Colonic mucosa (tissue), 4 donors: ENCODE data around the gene ATXN7L1. TPM values are rescaled to one million over a fixed set of nuclear protein-coding genes. Genes with fewer than 3 reads are reported as not detected.

Experiments used
- DNase-seq: peaks from one replicate; pipeline ENCODE4 v3.0.0-alpha.2; 2020
- H3K27ac ChIP-seq: fragments of 200-600 bp; one replicate; pipeline ENCODE4 v1.8.0; 2021
- H3K27me3 ChIP-seq: fragments of 200-600 bp; one replicate; pipeline ENCODE4 v1.8.0; 2021
- H3K36me3 ChIP-seq: fragments of 200-600 bp; one replicate; pipeline ENCODE4 v1.8.0; 2021
- H3K4me1 ChIP-seq: fragments of 200-600 bp; one replicate; pipeline ENCODE4 v1.8.0; 2021; ENCODE audit warnings: mild to moderate bottlenecking
- H3K4me3 ChIP-seq: fragments of 200-600 bp; one replicate; pipeline ENCODE4 v1.8.0; 2021
- H3K9ac ChIP-seq, 2 donors: one replicate each; pipeline ENCODE4 v1.7.0; 2013; ENCODE audit warnings: control low read depth in 2 of 2, low read depth in 2 of 2, low read length in 2 of 2
- H3K9me3 ChIP-seq: fragments of 200-600 bp; one replicate; pipeline ENCODE4 v1.8.0; 2021
- intact Hi-C: fragments of 100-400 bp; cut with DNase I; formaldehyde crosslinking; loops from one replicate; pipeline ENCODE4 v1.14.1; 2022
- total RNA-seq, 2 donors: library from RNA; stranded (reverse); fragmentation: NEBNext Ultra II Directional in 1 of 2; extraction: Animal tissue kit (Norgen Biotek cat#: 25700) in 1 of 2; gene quantifications; one replicate each; pipeline ENCODE4 v1.2.1, GENCODE V29; 2021
- TF ChIP-seq, protein P1 (sequence below): fragments of 200-600 bp; IDR thresholded peaks from one replicate; pipeline ENCODE4 v1.8.0; 2022; ENCODE audit warnings: antibody characterized with exemption, mild to moderate bottlenecking
- donor health status: healthy.
- donor health status: DM: no; HTN: no; CAD: no.
- donor health status: DM: no; HTN: no; CAD: no.

Gene ATXN7L1
- total RNA-seq, 2 donors from 2014 or later, result 13.0 to 15.1 TPM

DNA sequence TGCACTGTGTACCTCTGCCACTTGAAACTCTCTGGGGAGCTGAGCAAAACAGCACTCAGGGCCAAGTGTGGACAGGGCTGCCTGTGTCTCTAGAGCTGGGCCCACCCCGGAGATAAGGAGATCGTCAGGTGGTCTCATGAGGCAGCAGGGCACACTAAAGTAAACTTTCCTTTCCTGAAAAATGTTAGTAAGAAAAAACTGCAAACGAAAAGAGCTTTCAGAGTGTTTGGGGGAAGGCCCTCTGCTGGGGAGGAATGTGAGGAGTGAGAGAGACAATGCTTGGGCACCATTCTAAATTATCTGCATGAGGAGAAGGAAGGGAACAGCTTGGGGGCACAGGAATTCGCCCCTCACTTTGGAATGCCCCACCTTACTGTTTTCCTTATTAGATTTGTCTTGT lies 127.7 kb downstream of the ATXN7L1 start:
- no peak for DNase-seq
- Histone ChIP-seq H3K9me3 (no peaks in the 10 kb centered on the region), H3K4me3 (no peak overlapping the region), H3K27me3 (no peaks in the 10 kb centered on the region), H3K9ac (no peak overlapping the region), H3K36me3 (no peaks in the 10 kb centered on the region), H3K27ac (no peak overlapping the region), H3K4me1 (no peaks in the 10 kb centered on the region)
- TF ChIP-seq, protein P1, sequence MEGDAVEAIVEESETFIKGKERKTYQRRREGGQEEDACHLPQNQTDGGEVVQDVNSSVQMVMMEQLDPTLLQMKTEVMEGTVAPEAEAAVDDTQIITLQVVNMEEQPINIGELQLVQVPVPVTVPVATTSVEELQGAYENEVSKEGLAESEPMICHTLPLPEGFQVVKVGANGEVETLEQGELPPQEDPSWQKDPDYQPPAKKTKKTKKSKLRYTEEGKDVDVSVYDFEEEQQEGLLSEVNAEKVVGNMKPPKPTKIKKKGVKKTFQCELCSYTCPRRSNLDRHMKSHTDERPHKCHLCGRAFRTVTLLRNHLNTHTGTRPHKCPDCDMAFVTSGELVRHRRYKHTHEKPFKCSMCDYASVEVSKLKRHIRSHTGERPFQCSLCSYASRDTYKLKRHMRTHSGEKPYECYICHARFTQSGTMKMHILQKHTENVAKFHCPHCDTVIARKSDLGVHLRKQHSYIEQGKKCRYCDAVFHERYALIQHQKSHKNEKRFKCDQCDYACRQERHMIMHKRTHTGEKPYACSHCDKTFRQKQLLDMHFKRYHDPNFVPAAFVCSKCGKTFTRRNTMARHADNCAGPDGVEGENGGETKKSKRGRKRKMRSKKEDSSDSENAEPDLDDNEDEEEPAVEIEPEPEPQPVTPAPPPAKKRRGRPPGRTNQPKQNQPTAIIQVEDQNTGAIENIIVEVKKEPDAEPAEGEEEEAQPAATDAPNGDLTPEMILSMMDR, result no peak
- intact Hi-C loops, result no loop called here

GRCh38 chr7:105745681-105746330 lies 130.6 kb downstream of the ATXN7L1 start:
- no peaks in the 10 kb centered on the region for H3K4me1 ChIP-seq
- DNase-seq, result no peak
- TF ChIP-seq, protein P1, result no peak
- no peaks in the 10 kb centered on the region for H3K27me3 ChIP-seq
- H3K27ac ChIP-seq, result no peak overlapping the region
- no peak overlapping the region for H3K9ac ChIP-seq
- intact Hi-C loops, result no loop called here
- no peaks in the 10 kb centered on the region for H3K9me3 ChIP-seq
- H3K36me3 ChIP-seq, result no peaks in the 10 kb centered on the region
- H3K4me3 ChIP-seq, result no peak overlapping the region

DNA sequence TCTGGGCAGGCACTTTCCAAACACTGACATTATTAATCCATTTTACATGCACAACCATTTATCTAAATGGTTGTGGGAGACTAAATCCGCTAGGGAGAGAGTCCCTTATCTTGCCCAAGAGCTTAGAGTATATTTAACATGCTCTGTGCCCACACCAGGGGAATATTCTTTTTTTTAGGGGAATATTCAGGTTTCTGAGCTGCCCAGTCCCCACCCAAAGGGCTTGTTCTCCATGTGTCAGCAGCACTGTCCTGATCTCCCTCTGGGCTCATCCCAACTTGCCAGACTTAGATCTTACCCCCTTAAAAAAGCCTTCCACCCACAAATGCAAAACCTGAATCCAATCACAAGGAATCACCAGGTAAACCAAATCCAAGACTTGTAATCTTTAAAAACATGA lies 132.1 kb downstream of the ATXN7L1 start:
- Histone ChIP-seq H3K27ac (no peak overlapping the region), H3K4me3 (no peak overlapping the region), H3K9me3 (no peaks in the 10 kb centered on the region), H3K36me3 (no peaks in the 10 kb centered on the region), H3K9ac (no peak overlapping the region), H3K4me1 (no peaks in the 10 kb centered on the region), H3K27me3 (no peaks in the 10 kb centered on the region)
- no peak for DNase-seq
- TF ChIP-seq, protein P1, result no peak
- intact Hi-C loops, result no loop called here

GRCh38 chr7:105743351-105744090 lies 132.9 kb downstream of the ATXN7L1 start:
- Histone ChIP-seq H3K27me3 (no peaks in the 10 kb centered on the region), H3K9me3 (no peaks in the 10 kb centered on the region), H3K27ac (no peak overlapping the region), H3K4me1 (no peaks in the 10 kb centered on the region), H3K36me3 (no peaks in the 10 kb centered on the region), H3K9ac (no peak overlapping the region), H3K4me3 (no peak overlapping the region)
- no peak for DNase-seq
- intact Hi-C loops, result no loop called here
- TF ChIP-seq, protein P1, result no peak

GRCh38 chr7:105742787-105743186 lies 133.6 kb downstream of the ATXN7L1 start:
- Histone ChIP-seq H3K9me3 (no peaks in the 10 kb centered on the region), H3K4me1 (no peaks in the 10 kb centered on the region), H3K27ac (no peak overlapping the region), H3K9ac (no peak overlapping the region), H3K36me3 (no peaks in the 10 kb centered on the region), H3K27me3 (no peaks in the 10 kb centered on the region), H3K4me3 (no peak overlapping the region)
- intact Hi-C loops, result no loop called here
- TF ChIP-seq, protein P1, result no peak
- no peak for DNase-seq
